Mammary epithelial cell (primary cell): ENCODE measurements around the gene HIVEP2.

Source experiments
- CTCF ChIP-seq, 2 donors: IDR thresholded peaks in 1 of 2; conservative IDR thresholded peaks in 1 of 2; 2 replicates each; pipeline ENCODE4 v1.5.1; 2011 to 2012; ENCODE audit warnings: inconsistent platforms in 2 of 2, low read length in 2 of 2, mild to moderate bottlenecking in 2 of 2, control low read depth in 1 of 2, low read depth in 1 of 2; ENCODE audit not compliant: insufficient read depth in 1 of 2; ENCODE audit errors: extremely low read depth in 1 of 2
- EZH2 ChIP-seq: IDR thresholded peaks from 2 replicates; pipeline ENCODE4 v1.6.1; 2012; ENCODE audit warnings: low read length, inconsistent platforms, borderline replicate concordance

GRCh38 chr6:142794424-142794823 is 150.6 kb downstream of the HIVEP2 start:
- TF ChIP-seq CTCF (conservative IDR thresholded peaks at IDR 0.05 in 1 of 2, IDR thresholded peaks at IDR 0.05 in 1 of 2; ENCODE audit: extremely low read depth in 1 of 2, insufficient read depth in 1 of 2, low read depth in 1 of 2, low read length in 2 of 2) = no peak
- TF ChIP-seq EZH2 = no peak
